Measurements from ENCODE around the gene VAC14. TPM values are rescaled to one million over a fixed set of nuclear protein-coding genes. Genes with fewer than 3 reads are reported as not detected.

Gene VAC14
- total RNA-seq, 1 donor from 2014 or later = 17.4 TPM

DNA sequence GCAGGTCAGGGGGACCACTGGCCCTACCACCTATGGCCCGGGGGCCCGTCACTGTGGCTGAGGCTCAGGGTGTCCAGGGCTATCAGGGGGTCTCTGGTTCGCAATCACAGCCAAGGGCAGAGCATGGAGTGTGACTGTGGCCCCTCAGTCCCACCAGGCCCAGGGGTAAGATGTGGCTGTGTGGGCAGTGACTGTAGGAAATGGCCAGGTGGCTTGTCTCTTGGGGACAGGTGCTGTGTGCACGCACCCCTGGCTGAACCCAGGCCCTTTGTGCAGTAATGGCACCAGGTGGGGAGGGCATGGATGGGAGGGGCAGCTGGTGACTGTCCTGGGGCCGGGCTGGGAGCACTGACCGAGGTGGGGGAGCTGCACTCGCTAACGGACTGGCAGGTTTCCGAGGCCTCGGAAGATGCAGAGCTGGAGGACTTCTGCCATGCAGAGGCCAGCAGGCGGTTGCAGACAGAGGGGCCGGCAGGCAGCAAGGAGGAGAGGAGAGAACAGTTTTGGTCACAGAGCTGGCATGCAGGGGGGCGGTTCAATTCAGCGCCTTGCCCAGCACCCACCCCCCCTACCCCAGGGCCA is 135.8 kb downstream of the VAC14 start:
- ATAC-seq (ENCODE audit: poor library complexity) = no peak
- no peak for DNase-seq
- intact Hi-C loops (cut with DNase I) = no loop called here

DNA sequence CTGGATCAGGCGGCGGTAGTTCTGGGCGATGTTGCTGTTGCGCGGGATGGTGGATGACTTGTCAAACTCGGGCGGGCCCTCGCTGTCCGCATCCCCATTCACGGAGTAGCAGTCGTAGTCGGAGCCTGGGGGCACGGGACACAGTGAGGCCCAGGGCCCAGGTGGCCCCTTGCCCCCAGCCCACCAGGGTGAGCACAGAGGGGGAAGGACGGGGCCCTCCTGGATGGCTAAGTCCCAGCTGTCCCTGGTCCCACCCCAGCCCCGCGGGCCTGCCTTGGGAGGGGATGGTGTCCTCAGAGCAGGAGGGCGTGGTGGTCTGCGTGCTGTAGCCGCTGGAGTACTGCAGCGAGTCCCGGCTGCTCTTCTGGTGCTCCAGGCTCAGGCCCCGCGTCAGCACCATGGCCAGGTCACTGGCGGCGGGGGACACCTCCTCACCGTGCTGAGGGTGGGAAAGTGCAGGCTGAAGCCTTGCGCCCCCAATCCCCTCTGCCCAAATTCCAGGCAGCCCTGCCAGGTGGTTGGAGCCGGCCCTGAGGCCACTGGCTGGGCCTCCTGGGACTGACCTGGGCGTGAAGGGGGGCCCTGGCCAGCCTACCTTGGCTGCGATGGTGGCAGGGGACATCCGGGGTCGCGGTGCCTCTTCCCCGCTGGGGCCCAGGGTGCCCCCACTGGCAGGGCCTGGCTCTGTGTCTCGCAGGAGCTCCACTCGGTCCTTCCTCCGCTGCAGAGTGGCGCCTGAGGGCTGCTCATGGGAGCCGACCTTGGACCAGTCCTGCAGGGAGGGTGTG is 136.4 kb downstream of the VAC14 start:
- ATAC-seq (ENCODE audit: poor library complexity) (no peak), DNase-seq (no peak)
- intact Hi-C loops (cut with DNase I) = no loop called here

DNA sequence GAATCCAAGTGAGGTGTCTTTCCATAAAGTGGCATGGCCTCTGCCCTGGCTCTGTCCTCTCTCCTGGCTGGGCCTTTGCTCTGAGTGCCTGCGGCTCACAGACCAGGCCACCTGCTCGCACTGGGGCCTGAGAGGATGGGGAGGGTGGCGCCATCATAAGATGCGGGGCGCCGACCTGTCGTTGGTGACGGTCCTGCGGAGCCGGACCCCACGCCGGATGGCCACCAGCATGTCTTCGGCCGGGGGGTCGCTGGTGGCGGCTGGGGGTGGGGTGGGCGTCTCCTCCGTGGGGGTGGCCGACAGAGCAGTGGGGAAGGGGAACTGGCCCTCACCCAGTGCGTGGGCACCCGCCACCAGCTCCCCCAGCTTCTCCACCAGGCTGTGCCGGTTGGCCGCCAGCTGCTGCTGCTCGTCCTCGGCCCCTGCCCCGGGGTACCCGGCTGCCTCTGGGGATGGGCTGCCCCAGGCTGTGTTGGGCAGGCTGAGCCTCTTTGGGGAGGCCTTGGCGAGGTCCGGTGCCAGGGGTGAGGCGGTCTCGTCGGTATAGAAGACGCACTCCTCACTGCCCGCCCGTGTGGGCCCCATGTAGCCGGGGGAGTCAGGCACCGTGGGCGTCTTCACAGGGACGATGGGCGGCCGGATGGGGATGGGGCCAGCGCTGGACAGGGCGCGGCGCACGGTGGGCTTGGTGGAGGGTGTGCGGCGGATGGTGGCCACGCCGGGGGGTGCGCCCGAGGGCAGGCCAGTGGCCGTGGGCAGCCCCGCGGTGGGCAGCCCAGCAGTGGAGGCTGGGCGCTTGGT is 137.2 kb downstream of the VAC14 start:
- intact Hi-C loops (cut with DNase I) = no loop called here
- ATAC-seq (ENCODE audit: poor library complexity) (no peak), DNase-seq (no peak)

DNA sequence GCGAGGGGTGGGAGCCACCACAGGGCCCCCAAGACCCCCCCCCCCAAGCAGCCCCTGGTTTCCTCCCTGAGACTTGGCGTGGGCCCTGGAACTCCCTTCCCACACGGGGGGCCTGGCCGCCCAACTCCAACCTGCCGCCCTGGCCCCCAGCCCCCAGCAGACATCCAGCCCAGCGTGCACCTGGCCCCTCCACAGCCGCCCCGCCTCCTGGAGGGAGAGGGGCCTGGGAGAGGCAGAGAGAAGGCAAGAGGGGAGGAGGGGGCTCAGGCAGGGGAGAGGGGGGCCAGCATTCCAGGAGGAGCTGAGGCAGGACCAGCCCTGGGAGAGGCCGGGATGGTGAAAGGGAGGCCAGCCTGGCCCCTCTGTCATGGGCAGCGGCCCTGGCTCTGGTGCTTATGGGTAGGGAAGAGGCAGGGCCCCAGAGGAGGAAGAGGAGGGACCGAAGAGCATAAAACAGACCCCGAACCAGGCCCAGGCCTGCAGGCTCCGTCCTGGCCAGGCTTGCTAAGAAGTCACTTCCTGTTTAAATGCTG is 137.9 kb downstream of the VAC14 start:
- ATAC-seq (ENCODE audit: poor library complexity) = no peak
- no peak for DNase-seq
- intact Hi-C loops (cut with DNase I) = no loop called here

DNA sequence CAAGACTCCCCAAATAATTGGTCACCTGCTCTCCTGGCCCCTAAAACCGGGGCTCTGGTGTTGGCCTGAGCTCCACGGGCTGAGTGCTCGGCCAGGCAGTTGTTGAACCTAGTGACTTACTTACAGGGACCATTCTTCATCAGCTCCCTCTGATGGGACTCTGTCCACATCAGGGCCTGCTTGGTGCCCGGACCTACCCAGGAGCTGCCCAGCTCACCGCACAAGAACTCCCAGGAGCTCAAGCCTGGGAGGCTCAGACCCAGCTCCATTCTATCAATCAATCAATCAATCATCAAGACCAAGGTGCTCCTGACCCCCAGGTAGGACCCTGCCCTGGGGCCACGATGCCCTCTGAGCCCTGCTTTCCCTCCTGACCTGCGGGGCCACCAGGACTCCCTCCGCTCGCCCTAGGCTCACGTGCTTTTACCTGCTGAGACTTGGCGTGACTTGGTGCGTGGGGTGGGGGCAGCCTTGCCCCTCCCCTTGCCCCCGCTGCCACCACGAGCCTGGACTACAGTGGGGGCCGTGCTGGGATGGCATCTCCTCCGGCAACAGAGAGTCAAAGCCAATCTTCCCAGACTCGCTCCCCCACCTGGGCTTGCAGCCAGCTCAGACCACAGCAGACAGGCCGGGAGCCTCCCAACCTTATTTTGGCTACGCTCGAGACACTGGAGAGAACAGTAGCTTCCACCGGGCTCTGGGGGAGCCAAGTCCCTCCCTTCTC is 138.9 kb downstream of the VAC14 start:
- DNase-seq = no peak
- peak; percentile 15 for ATAC-seq (ENCODE audit: poor library complexity)
- intact Hi-C loops (cut with DNase I) = no loop called here

DNA sequence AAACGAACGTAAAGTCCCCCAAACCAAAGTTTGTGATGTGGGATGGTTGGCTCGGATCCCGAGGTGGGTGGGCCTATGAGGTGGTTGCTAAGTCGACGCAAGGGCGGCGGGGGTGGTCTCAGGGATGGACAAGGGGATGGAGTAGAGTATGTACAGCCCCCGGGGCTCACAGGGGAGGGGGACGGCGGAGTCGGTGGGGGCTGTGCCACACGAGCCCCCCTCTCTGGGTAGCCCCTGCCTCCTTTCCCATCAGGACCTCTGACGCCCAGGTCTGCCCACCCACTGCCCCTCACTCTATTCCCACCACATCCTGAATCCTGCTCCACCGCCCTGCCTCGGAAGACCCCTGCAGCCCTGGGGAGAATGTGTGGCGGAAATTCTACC is 139.4 kb downstream of the VAC14 start:
- intact Hi-C loops (cut with DNase I) = no loop called here
- DNase-seq = no peak
- ATAC-seq (ENCODE audit: poor library complexity) = no peak

DNA sequence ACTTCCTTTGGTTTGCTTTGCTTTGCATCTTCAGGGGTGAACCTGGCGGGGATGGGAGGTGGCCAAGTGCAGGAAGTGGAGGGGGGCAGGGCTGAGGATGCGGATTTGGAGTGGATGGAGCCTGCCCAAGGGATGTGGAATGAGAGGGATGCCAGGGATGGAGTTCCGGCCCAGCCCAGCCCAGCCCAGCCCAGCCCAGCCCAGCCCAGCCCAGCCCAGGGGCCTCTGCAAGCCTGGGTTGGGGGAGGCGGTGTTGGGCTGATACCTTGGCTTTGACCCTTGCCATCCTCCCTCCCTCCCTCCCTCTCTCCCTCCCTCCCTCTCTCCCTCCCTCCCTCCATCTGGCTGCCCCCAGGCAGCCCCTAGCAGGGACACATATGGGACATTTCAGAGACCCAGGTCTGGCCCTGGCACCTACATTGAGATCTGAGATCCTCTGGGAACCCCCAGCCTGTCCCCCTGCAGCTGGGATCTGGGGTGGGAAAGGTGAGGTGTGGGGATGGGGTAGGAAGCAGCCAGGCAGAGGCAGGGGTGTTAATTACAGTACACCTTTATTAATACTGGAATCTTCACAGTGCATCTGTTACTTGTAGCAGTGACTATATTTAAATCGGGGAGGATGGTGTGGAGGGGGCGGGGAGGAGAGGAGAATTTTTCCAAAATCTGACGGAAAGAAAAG is 140.1 kb downstream of the VAC14 start:
- ATAC-seq (ENCODE audit: poor library complexity) (peak; percentile 3), DNase-seq (no peak)
- intact Hi-C loops (cut with DNase I) = no loop called here

DNA sequence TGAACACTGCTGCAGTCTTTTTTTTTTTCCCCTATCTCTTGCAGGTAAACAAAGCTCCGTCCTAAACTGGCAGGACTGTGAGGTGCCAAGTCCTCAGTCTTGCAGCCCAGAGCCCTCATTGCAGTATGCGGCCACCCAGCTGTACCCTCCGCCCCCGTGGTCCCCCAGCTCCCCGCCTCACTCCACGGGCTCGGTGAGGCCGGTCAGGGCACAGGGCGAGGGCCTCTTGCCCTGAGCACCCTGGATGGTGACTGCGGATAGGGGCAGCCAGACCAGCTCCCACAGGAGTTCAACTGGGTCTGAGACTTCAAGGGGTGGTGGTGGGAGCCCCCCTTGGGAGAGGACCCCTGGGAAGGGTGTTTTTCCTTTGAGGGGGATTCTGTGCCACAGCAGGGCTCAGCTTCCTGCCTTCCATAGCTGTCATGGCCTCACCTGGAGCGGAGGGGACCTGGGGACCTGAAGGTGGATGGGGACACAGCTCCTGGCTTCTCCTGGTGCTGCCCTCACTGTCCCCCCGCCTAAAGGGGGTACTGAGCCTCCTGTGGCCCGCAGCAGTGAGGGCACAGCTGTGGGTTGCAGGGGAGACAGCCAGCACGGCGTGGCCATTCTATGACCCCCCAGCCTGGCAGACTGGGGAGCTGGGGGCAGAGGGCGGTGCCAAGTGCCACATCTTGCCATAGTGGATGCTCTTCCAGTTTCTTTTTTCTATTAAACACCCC is 140.8 kb downstream of the VAC14 start:
- no peak for DNase-seq
- intact Hi-C loops (cut with DNase I) = loop anchor here (10.0 kb wide), 1 partner anchor 285 kb away; no protein-coding TSS in a partner anchor
- ATAC-seq (ENCODE audit: poor library complexity) = no peak

DNA sequence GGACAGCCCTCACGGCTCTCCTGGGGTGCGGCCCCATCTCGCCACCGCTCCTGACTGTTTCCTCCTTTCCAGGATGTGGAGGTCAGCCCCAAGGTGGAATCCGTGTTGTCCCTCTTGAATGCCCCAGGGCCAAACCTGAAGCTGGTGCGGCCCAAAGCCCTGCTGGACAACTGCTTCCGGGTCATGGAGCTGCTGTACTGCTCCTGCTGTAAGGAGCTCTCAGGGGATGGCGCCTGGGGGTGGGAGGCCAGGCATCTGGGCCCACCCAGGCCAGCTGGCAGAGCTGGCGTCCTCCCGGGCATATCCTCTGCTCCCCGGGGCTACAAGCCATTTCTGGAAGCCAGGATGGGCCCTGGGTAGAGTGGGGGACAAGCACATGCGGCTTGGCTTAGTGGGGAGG is 141.4 kb downstream of the VAC14 start:
- intact Hi-C loops (cut with DNase I) = loop anchor here (10.0 kb wide), 1 partner anchor 285 kb away; no protein-coding TSS in a partner anchor
- no peak for ATAC-seq (ENCODE audit: poor library complexity)
- no peak for DNase-seq

DNA sequence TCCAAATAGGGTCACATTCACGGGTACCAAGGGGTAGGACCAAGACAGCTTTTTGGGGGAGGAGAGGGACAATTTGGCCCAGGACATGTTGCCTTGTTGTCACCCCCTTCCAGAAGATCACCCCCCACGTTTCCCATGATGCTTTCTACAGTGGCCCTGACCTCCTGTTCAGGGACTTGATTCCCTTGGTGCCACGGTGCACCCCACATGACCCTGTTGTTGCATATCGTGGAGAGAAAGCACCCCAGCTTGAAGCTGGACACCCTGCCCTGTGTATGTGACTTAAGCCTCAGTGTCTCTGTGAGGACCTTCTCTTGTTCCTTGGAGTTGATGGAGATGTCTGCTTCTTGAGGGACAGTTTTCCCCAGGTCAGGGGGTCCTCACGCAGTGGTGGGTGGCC is 142.0 kb downstream of the VAC14 start:
- intact Hi-C loops (cut with DNase I) = loop anchor here (10.0 kb wide), 1 partner anchor 284 kb away; no protein-coding TSS in a partner anchor
- no peak for ATAC-seq (ENCODE audit: poor library complexity)
- no peak for DNase-seq

DNA sequence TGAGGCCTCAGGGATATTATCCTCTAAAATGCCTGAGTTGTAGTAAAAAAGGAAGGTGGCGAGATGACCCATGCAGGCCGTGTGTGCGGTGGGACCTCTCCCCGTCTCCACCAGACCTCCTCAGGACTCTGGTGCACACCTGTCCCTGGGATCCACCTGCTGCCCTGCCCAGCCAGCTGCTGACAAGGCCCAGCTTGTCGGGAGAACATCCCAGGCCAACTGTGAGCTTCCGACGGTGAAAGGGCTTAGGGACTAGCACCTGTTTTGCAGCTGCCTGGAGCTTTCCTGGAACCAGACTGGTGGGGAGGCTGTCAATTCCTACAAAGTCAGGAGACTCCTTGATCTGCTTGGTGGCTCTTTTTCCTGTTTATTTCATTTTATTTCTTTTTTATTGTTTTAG is 143.0 kb downstream of the VAC14 start:
- intact Hi-C loops (cut with DNase I) = loop anchor here (10.0 kb wide), 1 partner anchor 283 kb away; no protein-coding TSS in a partner anchor
- no peak for ATAC-seq (ENCODE audit: poor library complexity)
- no peak for DNase-seq

DNA sequence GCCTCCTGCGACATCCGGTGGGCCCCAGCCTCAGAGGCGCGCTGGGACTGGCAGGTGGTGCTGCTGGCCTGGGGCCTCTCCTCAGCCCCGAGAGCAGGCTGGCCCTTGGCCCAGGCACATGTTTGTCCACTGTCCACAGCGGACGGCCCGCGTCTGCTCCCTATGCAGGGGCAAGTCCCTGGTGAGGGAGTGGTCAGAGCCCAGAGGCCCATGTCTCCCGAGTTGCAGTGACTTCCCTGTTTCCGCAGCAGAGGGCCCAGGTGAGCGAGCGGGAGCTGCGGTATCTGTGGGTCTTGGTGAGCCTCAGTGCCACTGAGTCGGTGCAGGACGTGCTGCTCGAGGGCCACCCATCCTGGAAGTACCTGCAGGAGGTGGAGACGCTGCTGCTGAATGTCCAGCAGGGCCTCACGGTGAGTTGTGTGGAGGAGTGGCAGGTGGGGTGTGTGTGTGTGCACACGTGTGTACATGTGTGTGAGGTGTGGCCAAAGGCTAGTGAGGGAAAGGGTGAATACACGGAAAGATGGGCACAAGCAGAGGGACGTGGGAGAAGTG is 144.2 kb downstream of the VAC14 start:
- DNase-seq (no peak), ATAC-seq (ENCODE audit: poor library complexity) (no peak)
- intact Hi-C loops (cut with DNase I) = loop anchor here (10.0 kb wide), 1 partner anchor 282 kb away; no protein-coding TSS in a partner anchor

DNA sequence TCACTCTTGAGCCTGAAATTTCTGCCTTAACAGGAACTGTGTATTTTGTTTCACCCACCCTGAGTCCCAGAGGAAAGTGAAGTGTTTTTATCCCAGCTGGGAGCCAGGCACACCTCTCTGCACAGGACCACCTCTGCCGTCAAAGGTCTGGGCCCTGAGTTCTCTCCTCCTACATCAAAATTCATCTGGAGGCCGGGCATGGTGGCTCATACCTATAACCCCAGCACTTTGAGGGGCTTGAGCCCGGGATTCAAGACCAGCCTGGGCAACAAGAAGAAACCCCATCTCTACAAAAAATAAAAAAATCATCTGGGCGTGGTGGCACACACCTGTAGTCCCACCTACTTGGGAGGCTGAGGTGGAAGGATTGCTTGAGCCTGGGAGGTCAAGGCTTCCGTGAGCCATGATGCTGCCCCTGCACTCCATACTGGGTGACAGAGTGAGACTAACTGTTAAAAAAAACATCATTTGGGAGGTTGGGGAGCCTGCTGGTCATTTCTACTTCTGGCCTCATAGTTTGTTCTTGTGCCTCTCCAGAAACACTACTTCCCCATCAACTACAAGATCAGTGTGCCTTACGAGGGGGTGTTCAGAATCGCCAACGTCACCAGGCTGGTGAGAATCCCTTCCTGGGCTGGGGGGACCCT is 144.8 kb downstream of the VAC14 start:
- DNase-seq (no peak), ATAC-seq (ENCODE audit: poor library complexity) (no peak)
- intact Hi-C loops (cut with DNase I) = loop anchor here (10.0 kb wide), 1 partner anchor 281 kb away; no protein-coding TSS in a partner anchor

DNA sequence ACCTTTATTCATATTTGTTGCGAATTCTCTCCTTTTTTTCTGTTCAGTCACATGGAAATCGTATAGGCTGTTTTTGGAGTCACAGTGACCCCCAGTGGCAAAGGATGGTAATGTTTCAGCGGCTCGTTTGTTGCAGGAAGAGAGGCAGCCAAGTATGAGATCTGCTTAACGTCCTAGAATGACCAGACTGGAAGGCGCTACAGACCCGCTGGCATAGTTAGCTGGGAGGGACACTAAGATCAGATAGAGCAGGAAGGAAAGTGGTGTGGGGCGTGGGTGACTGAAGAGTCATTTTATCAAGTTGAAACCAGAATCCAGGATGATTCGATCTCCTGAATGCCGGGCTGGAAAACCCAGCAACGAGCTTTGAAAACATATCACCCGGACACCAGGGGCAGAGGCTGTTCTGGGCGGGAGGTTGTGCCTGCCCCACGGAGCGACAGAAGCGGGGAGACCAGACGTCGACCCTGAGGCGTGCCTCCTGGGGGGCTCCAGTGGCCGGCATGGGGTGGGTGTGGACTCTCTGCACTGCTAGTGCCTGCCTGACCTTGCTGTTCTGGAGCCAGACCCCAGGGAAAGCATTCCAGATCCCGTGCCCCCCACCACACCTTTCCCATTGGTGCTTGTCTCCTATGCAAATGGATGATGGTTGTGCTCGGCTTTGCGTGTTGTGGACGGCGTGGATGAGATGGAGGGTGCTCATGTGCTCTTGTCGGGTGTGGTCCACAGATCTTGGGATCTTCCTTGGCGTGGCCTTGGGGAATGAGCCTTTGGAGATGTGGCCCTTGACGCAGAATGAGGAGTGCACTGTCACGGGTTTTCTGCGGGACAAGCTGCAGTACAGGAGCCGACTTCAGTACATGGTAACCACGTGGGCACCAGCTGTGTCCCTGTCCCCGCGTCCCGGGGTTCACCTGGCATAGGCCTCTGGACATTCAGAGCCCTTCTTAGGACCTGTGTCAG is 146.9 kb downstream of the VAC14 start:
- peak; percentile 88 for ATAC-seq (ENCODE audit: poor library complexity)
- peak; percentile 72 for DNase-seq
- intact Hi-C loops (cut with DNase I) = loop anchor here (5.0 to 10.0 kb wide), 2 partner anchors 127 to 279 kb away; no protein-coding TSS in a partner anchor

DNA sequence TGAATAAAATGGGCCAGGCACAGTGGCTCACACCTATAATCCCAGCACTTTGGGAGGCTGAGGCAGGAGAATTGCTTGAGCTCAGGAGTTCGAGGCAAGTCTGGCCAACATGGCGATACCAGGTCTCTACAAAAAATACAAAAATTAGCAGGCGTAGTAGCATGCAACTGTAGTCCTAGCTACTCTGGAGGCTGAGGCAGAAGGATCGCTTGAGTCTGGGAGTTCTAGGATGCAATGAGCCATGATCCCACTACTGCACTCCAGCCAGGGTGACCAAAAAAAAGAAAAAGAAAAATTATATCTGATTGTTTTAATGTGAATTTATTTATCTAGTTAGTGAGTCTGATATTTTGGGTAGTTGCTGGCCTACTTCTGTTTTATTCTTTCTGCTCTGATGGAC is 147.6 kb downstream of the VAC14 start:
- intact Hi-C loops (cut with DNase I) = loop anchor here (5.0 to 10.0 kb wide), 2 partner anchors 126 to 279 kb away; no protein-coding TSS in a partner anchor
- DNase-seq (no peak), ATAC-seq (ENCODE audit: poor library complexity) (peak; percentile 6)
